Measurements from ENCODE around the gene SERPINB1.
"Not testable (repeated sequence)": the region's sequence is repeated elsewhere in the genome, so short reads cannot be mapped to it uniquely, and the experiment has no call there.

The SERPINB1 gene

DNA sequence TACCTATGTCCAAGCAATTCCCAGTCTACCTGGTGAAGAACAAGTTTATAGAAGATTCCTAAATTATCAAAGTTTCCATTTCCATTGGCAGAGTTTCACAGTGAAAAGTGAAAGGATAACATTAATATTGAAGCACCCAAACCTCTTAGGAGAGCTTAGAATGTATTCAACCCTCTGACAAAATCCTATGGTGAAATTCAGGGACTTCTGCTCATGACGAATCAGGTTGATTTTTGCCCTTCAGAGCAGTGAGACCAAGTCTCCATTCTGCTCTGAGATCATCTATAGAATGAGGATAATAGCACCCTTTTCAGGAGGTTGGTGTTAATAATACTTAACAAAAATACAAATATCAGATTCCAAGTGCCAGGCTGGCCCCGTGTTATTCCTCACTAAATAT is 15.5 kb downstream of the SERPINB1 start:
- no peak for DNase-seq
- intact Hi-C loops (cut with DNase I) = no loop called here

DNA sequence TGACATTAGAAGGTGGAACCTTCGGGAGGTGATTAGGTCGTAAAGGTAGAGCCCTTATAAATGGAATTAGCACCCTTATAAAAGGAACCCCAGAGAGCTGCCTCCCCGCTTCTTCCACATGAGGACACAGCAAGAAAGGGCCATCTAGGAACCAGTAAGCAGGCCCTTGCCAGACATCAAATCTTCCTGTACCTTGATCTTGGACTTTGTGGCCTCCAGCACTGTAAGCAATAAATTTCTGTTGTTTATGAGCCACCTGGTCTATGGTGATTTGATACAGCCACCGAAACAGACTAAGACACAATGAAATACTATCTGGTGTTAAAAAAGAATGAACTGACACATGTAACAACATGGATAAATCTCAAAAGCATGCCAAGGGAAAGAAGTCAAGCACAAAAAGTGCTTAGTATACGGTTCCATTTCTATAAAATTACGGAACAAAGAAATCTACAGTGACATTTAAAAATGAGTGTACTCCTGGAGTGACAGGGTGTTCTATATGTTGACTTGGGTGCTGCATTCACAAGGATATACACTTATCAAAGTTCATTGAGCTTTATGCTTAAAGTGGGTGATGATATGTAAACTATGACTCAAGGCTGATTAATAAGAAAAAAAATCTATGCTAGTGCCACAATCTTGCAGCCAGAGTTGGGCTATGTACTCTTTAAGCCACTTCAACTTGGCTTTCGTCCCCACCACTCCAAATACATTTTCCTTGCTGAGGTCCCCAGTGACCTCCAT is 18.4 kb downstream of the SERPINB1 start:
- intact Hi-C loops (cut with DNase I) = no loop called here
- DNase-seq = no peak

DNA sequence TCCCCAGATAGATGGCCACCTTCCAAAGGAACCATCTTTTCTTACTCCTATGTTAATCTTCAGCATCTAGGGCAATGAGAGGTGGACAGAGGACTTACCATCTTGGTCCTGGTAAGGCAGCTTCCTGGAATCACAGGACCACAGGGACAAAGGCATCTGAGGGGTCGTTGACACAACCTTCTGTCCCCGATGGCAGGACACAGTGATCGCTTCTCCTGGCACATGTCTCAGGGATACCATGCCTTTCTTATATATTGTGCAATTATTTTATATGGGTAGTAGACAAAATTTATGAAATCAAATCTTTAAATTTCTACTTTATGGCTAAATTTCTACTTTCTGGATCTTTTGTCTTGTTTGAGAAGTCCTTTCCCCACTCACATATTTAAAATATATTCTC is 20.1 kb downstream of the SERPINB1 start:
- no peak for DNase-seq
- intact Hi-C loops (cut with DNase I) = no loop called here

DNA sequence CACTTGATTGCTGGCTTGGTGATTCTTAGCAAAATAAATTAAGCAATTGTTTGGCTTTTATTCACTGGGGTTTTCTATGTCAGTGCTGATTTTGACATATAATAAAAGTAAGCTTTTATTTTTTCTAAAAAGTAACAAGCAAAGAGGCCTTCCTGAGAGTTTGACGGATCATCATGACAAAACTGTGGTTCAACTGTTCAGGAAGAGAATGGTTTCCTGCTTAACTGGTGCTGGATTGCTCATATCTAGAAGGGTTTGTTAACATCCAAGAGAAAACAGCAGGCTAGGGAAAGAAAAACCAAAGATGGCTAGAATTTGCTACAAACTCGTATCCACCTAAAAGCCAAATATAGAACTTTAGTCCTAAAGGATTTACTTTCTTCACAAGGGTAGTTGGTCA is 21.2 kb downstream of the SERPINB1 start:
- intact Hi-C loops (cut with DNase I) = no loop called here

DNA sequence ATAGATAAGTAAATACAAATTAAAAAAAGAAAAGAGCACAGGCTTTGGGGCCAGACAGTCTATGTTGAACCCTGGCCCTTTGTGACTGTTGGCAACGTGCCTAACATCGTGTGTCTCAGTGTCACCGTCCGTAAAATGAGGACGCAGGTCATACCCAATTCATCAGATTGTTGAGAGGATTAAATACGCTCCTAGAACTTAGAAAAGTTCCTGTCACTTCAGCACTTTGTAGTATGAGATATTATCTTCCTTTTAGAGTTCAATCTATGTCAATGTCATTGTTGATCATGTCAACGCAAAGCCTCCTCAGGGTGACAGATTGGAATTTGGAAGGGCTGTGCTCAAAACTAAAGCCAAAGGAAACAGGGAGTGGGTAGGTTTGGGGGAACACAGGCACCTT is 21.7 kb downstream of the SERPINB1 start:
- DNase-seq = no peak
- intact Hi-C loops (cut with DNase I) = no loop called here

More for the DNA sequence above, 21.2 kb downstream of the SERPINB1 start:
- DNase-seq = no peak

DNA sequence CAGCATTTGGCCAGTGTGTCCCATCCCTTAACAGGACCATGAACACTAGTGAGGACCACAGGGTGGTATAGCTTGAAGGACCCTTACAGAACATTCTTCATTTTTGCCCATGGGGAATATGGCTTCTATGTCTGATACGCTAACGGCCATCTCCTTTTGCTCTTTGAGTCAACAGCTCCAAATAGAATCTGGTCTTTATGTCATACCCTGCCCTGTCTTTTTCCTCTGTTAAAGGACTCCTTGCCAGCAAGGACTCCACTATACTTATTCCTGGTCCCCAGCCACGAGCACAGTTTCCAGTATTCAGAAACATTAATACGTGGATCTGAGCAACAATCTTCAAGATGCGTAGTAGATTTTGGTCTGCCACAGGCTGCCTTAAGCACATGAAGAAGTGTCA is 22.5 kb downstream of the SERPINB1 start:
- DNase-seq = no peak
- intact Hi-C loops (cut with DNase I) = no loop called here

DNA sequence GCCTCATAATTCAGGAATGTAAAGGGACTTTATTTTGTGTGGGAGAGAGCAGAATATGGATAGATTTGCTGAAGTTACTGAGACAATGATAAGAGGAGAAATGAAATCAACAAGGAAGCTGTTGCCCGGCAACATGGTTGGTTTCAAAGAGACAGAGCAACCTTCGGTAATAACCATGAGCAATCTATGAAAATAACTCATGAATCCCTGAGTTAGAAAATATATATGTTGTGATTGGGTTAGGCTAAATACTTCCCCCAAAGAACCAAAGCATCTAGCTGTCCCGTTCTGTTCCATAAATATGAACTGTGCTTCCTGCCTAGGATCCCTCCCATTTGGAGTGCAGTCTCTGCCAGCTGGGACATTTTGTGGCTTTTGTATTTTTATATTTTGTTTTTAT is 23.1 kb downstream of the SERPINB1 start:
- intact Hi-C loops (cut with DNase I) = no loop called here

DNA sequence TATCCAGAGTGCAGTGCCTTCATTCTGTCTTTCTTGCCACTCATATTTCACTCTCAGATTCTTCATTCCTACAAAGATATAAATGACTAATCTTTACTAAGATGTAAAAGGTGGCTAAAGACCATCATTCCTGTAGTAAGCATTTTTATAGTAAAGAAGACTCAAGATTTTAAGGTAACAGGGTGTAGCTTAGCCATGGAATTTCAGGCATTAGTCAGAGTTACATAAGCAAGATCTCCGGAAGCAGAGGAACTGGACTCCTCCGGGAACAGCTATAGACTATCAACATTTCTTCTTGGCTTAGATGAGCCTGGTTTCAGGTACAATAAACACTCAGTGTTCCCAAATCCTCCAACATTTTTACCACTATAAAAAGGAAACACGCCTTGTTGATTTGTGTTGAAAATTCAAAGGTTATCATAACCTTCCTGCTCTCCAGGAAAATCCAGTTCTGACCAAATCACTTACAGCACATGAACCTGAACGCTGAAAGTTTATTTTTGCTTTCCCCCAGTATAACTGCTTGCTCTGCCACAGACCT is 23.7 kb downstream of the SERPINB1 start:
- DNase-seq = no peak
- intact Hi-C loops (cut with DNase I) = no loop called here

More for the DNA sequence above, 23.1 kb downstream of the SERPINB1 start:
- no peak for DNase-seq

DNA sequence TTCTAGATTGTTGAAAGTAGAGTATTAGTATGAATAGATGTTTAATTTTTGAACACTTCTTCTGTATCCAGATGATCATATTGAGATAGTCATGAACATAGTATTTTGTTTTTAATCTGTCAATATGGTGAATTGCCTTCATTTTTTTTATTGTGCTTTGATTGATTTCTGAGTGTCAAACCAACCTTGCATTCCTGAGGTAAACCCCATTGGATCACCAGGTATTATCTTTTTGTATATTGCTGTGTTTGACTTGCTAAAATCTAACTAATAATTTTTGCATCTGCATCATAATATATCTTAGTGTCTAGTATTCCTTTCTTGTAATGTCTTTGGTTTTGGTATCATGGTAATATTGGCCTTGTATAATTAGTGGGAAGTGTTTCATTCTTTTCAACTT is 25.5 kb downstream of the SERPINB1 start:
- no peak for DNase-seq
- intact Hi-C loops (cut with DNase I) = no loop called here

DNA sequence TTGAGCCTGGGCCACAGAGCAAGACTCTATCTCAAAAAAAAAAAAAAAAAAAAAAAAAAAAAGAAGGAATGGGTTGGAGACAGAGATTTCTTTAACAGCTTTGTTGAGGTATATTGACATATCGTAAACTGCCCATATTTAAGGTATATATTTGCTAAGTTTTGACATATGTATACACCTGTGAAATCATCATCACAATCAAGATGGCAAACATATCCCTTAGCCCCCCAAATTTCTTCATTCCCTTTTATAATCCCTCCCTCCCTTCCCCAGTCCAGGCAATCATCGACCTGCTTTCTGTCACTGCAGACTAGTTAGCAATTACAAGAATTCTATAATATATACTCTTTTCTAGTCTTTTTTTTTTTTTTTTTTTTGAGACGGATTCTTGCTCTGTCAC is 29.0 kb downstream of the SERPINB1 start:
- DNase-seq = no peak
- intact Hi-C loops (cut with DNase I) = no loop called here

DNA sequence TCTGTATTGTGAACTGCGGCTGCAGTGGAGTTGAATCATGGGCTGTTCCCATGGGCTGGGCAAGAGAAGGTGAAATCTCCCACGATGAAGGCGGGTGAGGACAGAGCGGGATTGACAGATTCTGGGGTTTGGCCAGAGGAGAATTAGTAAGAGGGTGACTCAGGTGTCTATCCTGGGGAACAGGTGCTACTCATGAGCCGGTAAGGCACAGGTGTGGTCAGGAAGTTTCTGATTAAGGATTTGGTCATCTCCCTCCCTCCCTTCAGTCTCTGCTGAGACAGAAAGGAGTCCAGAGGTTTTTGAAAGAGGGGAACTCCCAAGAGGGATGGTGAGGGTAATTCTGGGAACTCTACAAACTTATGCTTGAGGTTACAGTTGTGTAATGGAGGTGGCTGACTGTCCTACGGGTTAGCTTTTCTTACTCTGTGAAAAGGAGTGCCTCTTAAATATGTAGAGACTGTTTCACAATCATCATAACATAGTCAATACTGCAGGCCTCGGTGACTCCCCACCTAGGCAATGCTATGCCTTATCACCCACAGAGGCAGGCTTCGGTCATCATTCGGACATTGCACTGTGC is 31.5 kb downstream of the SERPINB1 start:
- intact Hi-C loops (cut with DNase I) = no loop called here
- DNase-seq = peak in 1 of 42 donors; percentile 9

DNA sequence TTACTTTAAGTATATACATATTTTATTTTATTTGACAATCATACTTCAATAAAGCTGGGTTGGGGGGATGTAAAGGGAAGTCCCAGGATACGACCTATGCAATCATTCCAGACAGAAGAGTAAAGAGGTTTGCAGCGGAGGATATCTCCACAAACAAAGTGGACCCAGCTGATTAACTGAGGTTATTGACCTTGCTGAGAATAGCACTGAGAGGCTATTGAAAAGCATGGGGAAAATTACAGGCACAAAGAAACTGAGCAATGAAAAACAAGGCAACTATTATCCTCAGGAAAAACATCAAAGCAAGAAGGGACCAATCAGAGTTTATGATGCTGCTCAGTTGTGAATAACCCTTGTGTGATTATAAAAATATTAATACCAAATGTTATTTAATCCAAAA is 32.6 kb downstream of the SERPINB1 start:
- peak in 1 of 42 donors; percentile 33 for DNase-seq
- intact Hi-C loops (cut with DNase I) = no loop called here

DNA sequence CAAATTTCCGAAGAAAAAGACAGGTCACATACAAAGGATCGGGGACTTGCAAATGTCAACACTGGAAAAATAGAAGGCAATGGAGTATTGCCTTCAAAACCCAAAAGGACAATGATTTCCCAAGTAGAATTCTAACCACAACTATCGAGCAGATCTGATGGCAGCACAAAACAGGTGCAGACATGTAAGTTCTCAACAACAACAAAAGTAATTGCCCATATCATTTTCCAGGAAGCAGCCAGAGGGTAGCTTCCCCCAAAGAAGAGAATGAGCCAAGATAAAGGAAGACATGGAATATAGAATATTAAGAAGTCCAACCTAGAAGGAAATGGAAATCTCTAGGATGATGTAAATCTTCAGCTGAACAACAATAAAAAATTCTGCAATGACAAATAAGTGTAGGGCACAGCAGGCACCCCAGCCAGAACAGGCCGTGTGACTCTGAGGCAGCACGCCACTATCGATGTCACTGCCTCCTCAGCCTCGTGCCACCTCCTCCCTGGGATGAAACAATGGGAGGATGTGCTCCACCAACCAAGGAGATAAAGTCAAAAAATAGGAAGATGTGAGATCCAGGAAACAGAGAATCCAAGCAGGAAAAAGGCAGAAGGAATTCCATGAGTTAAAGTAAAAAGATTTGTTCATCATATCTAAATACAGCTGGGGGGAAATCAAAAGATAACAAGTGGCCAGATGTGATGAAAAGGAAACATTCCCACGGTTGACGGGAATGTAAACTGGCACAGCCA is 34.1 kb downstream of the SERPINB1 start:
- DNase-seq = peak; percentile 28 to 92 (median 64)
- intact Hi-C loops (cut with DNase I) = no loop called here

DNA sequence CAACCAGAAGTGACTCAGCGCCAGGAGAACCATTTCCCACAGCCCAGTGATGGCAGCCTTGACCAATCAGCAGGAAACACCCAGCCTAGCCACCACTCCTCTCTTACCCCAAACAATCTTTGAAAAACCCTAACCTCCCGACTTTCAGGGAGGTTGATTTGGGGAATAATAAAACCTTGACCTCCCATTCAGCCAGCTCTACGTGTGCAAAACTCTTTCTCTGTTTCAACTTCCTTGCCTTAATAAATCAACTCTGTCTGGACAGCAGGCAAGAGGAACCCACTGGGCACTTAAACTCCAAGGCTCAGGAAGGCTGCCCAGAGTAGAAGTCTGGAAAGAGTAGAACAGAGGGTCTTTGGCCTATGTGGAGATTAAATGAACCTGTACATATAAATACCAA is 35.0 kb downstream of the SERPINB1 start:
- peak in 2 of 42 donors; percentile 9 to 39 for DNase-seq
- intact Hi-C loops (cut with DNase I) = no loop called here

DNA sequence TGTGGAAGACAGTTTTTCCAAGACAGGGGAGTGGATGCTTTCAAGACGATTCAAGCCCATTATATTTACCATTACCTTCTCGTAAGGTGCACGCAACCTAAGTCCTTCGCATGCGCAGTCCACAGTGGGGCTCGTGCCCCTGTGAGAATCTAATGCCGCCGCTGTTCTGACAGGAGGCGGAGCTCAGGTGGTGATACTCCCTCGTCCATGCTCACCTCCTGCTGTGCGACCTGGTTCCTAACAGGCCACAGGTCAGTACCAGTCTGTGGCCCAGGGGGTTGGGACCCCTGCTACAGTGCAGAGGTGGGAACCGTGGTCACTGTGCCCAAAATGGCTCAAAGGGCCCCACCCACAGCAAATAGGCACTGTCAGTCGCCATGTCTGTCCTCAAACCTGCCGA is 36.6 kb downstream of the SERPINB1 start:
- intact Hi-C loops (cut with DNase I) = no loop called here
- DNase-seq = peak in 2 of 42 donors; percentile 26 to 31

DNA sequence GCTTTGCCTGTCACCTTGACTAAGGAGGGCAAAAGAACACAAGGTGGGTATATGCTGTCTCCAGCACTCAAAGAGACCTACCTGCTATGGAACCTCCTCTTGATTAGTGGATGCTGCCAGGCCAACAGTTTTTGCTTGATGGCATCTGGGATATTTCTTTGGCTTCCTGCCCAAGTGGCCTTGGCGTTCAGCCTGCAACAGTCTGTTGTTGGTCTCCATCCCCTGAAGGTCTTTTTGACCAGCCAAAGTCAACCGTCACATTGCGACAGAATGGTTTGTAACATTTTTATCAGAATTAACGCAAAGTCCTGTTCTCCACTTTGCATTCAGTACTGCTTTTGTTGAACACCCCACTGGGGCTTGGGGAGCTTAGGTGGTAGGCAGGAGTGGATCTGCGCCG is 37.1 kb downstream of the SERPINB1 start:
- peak in 7 of 42 donors; percentile 30 to 70 (median 44) for DNase-seq
- intact Hi-C loops (cut with DNase I) = no loop called here

DNA sequence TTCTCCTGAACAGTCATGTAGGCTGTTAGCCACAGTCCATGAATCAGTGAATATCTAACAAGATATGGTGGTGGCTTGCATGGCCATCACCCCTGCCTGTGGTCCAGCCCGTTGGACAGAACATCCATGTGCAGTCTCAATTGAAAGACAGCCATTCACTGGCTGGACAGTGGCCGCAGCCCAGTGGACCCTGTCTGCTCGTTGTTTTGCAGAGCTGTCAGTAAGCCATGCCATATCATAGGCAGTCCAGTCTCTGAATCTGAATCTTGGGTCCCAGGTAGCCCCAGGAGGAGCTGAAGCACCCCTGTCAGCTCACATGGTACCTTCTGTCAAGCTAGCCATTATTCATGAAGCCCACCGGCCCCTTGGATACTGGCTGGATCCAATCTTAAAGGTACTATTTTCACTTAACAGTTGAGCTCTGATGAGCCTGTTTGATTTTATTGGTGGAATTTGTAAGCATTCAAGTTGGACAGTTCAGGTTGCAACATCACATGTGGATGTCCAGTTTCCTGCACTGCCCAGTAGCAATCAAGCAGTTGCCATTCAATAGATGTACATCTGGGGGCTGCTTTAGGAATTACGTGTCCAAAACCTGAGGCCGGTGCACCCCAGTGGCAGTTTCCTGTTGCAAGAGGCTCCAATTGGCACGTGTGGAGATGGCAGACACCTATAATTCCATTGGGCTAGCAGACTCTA is 37.8 kb downstream of the SERPINB1 start:
- DNase-seq = peak in 2 of 42 donors; percentile 31 to 52
- intact Hi-C loops (cut with DNase I) = no loop called here

DNA sequence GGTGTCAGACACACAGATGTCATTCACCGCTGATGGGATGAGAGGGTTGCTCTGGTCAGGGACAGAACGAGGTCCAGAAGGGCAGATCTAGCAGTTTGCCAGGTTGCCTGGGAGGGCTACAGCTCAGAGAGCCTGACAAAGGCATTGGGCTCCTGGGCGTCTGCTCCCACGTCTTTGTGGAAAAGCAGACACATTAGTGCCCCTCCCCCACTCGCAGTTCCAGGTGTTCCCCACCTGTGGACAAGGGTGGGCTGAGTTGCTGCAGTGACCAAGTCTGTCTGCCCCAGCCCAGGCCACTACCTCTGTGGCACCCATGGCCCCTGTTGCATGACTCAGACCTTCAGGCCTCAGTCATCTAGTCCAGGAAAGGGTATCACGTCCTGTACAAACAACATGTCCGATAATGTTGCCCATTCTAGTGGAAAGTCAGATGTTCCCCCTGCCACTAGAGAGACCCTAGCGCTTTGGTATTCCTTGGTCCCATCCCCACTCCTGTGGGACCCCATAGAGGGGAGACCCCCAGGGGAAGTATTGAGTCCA is 39.1 kb downstream of the SERPINB1 start:
- peak in 2 of 42 donors; percentile 22 to 38 for DNase-seq
- intact Hi-C loops (cut with DNase I) = no loop called here

DNA sequence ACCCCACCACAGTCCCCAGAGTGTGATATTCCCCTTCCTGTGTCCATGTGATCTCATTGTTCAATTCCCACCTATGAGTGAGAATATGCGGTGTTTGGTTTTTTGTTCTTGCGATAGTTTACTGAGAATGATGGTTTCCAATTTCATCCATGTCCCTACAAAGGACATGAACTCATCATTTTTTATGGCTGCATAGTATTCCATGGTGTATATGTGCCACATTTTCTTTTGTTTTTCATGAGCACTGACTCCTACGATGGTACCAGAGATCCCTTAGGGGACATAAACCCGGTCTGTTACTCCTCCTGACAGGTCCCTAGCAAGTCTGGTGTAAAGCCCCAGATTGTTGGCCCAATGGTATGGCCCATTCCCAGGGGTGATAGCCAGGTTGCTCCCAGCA is 40.0 kb downstream of the SERPINB1 start:
- peak in 1 of 42 donors; percentile 36 for DNase-seq
- intact Hi-C loops (cut with DNase I) = not testable (repeated sequence)

All from head of caudate nucleus (tissue), 42 donors.